Astrocyte (in vitro differentiated cells and primary cell): Measurements from ENCODE around the gene RNF26. TPM values are rescaled to one million over a fixed set of nuclear protein-coding genes. Genes with fewer than 3 reads are reported as not detected.

Experiments
- DNase-seq: peaks from one replicate; pipeline ENCODE4 v3.0.0-alpha.2; 2010; ENCODE audit warnings: low read depth
- FAIRE-seq: peaks from 2 replicates; lab custom pipeline; 2011; peaks lifted over from hg19 to GRCh38; lab: Jason Lieb, UNC
- H2AFZ ChIP-seq: 2 replicates; pipeline ENCODE4 v1.6.0; 2012; ENCODE audit warnings: low read depth, low read length, inconsistent platforms
- H3K27ac ChIP-seq: 2 replicates; pipeline ENCODE4 v1.5.1; 2011; ENCODE audit warnings: low read depth, low read length, inconsistent platforms
- H3K27me3 ChIP-seq: 2 replicates; pipeline ENCODE4 v1.6.0; 2011; ENCODE audit warnings: low read length, inconsistent platforms; ENCODE audit not compliant: insufficient read depth
- H3K36me3 ChIP-seq: 2 replicates; pipeline ENCODE4 v1.5.1; 2011; ENCODE audit warnings: low read length, inconsistent platforms; ENCODE audit not compliant: insufficient read depth
- H3K4me1 ChIP-seq: 2 replicates; pipeline ENCODE4 v1.5.1; 2011; ENCODE audit warnings: low read length, inconsistent platforms; ENCODE audit not compliant: insufficient read depth
- H3K4me2 ChIP-seq: 2 replicates; pipeline ENCODE4 v1.6.0; 2012; ENCODE audit warnings: low read length, inconsistent platforms
- H3K4me3 ChIP-seq: 2 replicates; pipeline ENCODE4 v1.5.1; 2011; ENCODE audit warnings: low read depth, mild to moderate bottlenecking, low read length, inconsistent platforms; ENCODE audit not compliant: insufficient read depth
- H3K79me2 ChIP-seq: 2 replicates; pipeline ENCODE4 v1.6.0; 2012; ENCODE audit warnings: mild to moderate bottlenecking, low read length, inconsistent platforms; ENCODE audit not compliant: insufficient read depth
- H3K9ac ChIP-seq: 2 replicates; pipeline ENCODE4 v1.6.0; 2012; ENCODE audit warnings: mild to moderate bottlenecking, low read length, inconsistent platforms
- H3K9me3 ChIP-seq: 2 replicates; pipeline ENCODE4 v1.5.1; 2012; ENCODE audit warnings: low read depth, mild to moderate bottlenecking, low read length, inconsistent platforms; ENCODE audit not compliant: insufficient read depth
- H4K20me1 ChIP-seq: 2 replicates; pipeline ENCODE4 v1.6.0; 2012; ENCODE audit warnings: low read length, inconsistent platforms; ENCODE audit not compliant: insufficient read depth
- H3K27ac Mint-ChIP-seq: one replicate; pipeline ENCODE4 v1.8.0; 2021; ENCODE audit warnings: mild to moderate bottlenecking, mixed read lengths; ENCODE audit not compliant: unreplicated experiment
- H3K27me3 Mint-ChIP-seq: one replicate; pipeline ENCODE4 v1.8.0; 2021; ENCODE audit warnings: low read depth, mixed read lengths; ENCODE audit not compliant: unreplicated experiment
- H3K36me3 Mint-ChIP-seq: one replicate; pipeline ENCODE4 v1.8.0; 2021; ENCODE audit warnings: low read depth, mixed read lengths; ENCODE audit not compliant: unreplicated experiment
- H3K4me1 Mint-ChIP-seq: one replicate; pipeline ENCODE4 v1.8.0; 2021; ENCODE audit warnings: low read depth, mixed read lengths; ENCODE audit not compliant: unreplicated experiment
- H3K4me3 Mint-ChIP-seq: one replicate; pipeline ENCODE4 v1.8.0; 2021; ENCODE audit warnings: mild to moderate bottlenecking, moderate library complexity, mixed read lengths; ENCODE audit not compliant: unreplicated experiment
- H3K9me3 Mint-ChIP-seq: one replicate; pipeline ENCODE4 v1.8.0; 2021; ENCODE audit warnings: mild to moderate bottlenecking, mixed read lengths; ENCODE audit not compliant: unreplicated experiment
- CTCF ChIP-seq: IDR thresholded peaks from 2 replicates; pipeline ENCODE4 v1.5.1; 2011; ENCODE audit warnings: low read depth, mild to moderate bottlenecking, inconsistent platforms, low read length, moderate library complexity; ENCODE audit not compliant: insufficient read depth
- EZH2 ChIP-seq: IDR thresholded peaks from 2 replicates; pipeline ENCODE4 v1.6.1; 2012; ENCODE audit warnings: mild to moderate bottlenecking, low read length, inconsistent platforms; ENCODE audit not compliant: insufficient read depth
- total RNA-seq: library from RNA; stranded (reverse); gene quantifications from 2 replicates; pipeline ENCODE4 v1.2.1, GENCODE V29; 2021

The RNF26 gene
- total RNA-seq, 1 donor from 2014 or later: 31.8 TPM

- H3K36me3 ChIP-seq: peaks cover 9% of the 10 kb centered on the region
Observed at GRCh38 chr11:119310682-119311052, 23.7 kb upstream of the RNF26 start.

GRCh38 chr11:119314726-119315125, 19.6 kb upstream of the RNF26 start:
- Histone ChIP-seq H3K4me3 (no peak overlapping the region), H3K9me3 (no peaks in the 10 kb centered on the region), H4K20me1 (peaks cover 30% of the 10 kb centered on the region), H2AFZ (no peak overlapping the region), H3K27me3 (no peaks in the 10 kb centered on the region), H3K4me2 (peak overlapping the region; percentile 92), H3K9ac (peak overlapping the region; percentile 14), H3K27ac (no peak overlapping the region), H3K79me2 (peaks cover 27% of the 10 kb centered on the region), H3K4me1 (peaks cover 42% of the 10 kb centered on the region), H3K36me3 (peaks cover 6% of the 10 kb centered on the region)
- peaks cover 10% of the 10 kb centered on the region for H3K36me3 Mint-ChIP-seq
- no peaks in the 10 kb centered on the region for H3K9me3 Mint-ChIP-seq
- no peaks in the 10 kb centered on the region for H3K27me3 Mint-ChIP-seq
- DNase-seq: no peak
- TF ChIP-seq EZH2 (no peak), CTCF (no peak)
- FAIRE-seq: no peak
- H3K4me1 Mint-ChIP-seq: peaks cover 11% of the 10 kb centered on the region
- peak overlapping the region; percentile 82 for H3K4me3 Mint-ChIP-seq
- no peak overlapping the region for H3K27ac Mint-ChIP-seq

More at GRCh38 chr11:119310682-119311052, 23.7 kb upstream of the RNF26 start:
- H3K4me3 ChIP-seq: no peak overlapping the region
- H3K4me1 Mint-ChIP-seq: peaks cover 10% of the 10 kb centered on the region
- no peak overlapping the region for H3K9ac ChIP-seq
- H3K27ac ChIP-seq: no peak overlapping the region
- no peaks in the 10 kb centered on the region for H3K27me3 ChIP-seq
- no peak overlapping the region for H3K27ac Mint-ChIP-seq
- H3K4me3 Mint-ChIP-seq: no peak overlapping the region
- peaks cover 7% of the 10 kb centered on the region for H3K4me1 ChIP-seq
- no peak overlapping the region for H3K4me2 ChIP-seq
- DNase-seq: no peak
- no peaks in the 10 kb centered on the region for H3K9me3 Mint-ChIP-seq
- peaks cover 32% of the 10 kb centered on the region for H4K20me1 ChIP-seq
- H3K9me3 ChIP-seq: no peaks in the 10 kb centered on the region
- no peak overlapping the region for H2AFZ ChIP-seq
- H3K27me3 Mint-ChIP-seq: no peaks in the 10 kb centered on the region
- peaks cover 19% of the 10 kb centered on the region for H3K36me3 Mint-ChIP-seq
- TF ChIP-seq EZH2 (no peak), CTCF (no peak)
- FAIRE-seq: no peak
- H3K79me2 ChIP-seq: peaks cover 15% of the 10 kb centered on the region

- Histone ChIP-seq H3K27me3 (no peaks in the 10 kb centered on the region), H3K9me3 (no peaks in the 10 kb centered on the region), H3K4me3 (peak overlapping the region; percentile 61), H3K4me1 (peaks cover 43% of the 10 kb centered on the region), H3K4me2 (peak overlapping the region; percentile 92), H4K20me1 (peaks cover 30% of the 10 kb centered on the region), H3K27ac (no peak overlapping the region), H3K36me3 (peaks cover 6% of the 10 kb centered on the region), H2AFZ (peak overlapping the region; percentile 45), H3K79me2 (peaks cover 27% of the 10 kb centered on the region), H3K9ac (peak overlapping the region; percentile 74)
- no peak for FAIRE-seq
- peaks cover 14% of the 10 kb centered on the region for H3K4me1 Mint-ChIP-seq
- peak overlapping the region; percentile 34 for H3K27ac Mint-ChIP-seq
- DNase-seq: no peak
- peaks cover 10% of the 10 kb centered on the region for H3K36me3 Mint-ChIP-seq
- H3K9me3 Mint-ChIP-seq: no peaks in the 10 kb centered on the region
- TF ChIP-seq CTCF (no peak), EZH2 (no peak)
- H3K27me3 Mint-ChIP-seq: no peaks in the 10 kb centered on the region
- peak overlapping the region; percentile 82 for H3K4me3 Mint-ChIP-seq
Observed at GRCh38 chr11:119315131-119316015, 19.0 kb upstream of the RNF26 start.
